NCI-H2081 (cell line): Measurements from ENCODE around the gene HAGH.

Experiments used
- DNase-seq, 2 experiments: peaks; one replicate each; lab custom pipeline; 2025; lab: John Stamatoyannopoulos, UW

HAGH gene

DNA sequence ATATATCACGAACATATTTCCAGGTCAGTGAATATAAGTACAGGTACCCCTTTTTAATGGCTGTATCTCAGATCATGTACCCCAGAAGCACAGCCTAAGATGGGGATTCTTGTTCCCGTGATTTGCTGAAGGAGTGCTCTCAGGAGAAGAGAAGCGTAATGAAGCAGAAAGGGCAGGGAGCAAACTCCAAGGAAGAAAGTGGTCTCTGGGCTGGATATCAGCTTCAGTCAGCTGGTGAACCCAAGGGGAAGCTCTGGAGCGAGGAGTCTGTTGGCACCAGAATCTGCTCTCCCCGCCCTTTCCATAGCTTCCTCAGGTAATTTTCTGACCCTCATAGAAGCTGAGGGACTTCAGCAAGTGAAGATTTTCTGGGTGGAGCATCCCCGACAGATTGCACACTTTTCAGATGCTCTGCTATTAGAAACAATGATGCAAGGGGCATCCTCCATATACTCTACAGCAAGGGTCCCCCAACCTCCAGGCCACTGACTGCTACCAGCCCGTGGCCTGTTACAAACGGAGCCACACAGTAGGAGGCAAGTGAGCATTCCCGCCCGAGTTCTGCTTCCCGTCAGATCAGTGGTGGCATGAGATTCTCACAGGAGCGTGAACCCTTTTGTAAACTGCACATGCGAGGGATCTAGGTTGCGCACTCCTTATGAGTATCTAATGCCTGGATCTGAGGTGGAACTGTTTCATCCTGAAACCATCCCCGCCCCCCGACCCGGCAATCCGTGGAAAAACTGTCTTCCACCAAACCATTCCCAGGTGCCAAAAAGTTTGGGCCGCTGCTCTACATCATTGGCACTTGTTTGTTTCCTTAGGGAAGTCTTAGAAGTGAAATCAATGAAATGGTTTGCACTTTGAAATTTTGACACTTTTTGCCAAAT, 4.8 kb upstream of the HAGH start:
- DNase-seq: no peak

DNA sequence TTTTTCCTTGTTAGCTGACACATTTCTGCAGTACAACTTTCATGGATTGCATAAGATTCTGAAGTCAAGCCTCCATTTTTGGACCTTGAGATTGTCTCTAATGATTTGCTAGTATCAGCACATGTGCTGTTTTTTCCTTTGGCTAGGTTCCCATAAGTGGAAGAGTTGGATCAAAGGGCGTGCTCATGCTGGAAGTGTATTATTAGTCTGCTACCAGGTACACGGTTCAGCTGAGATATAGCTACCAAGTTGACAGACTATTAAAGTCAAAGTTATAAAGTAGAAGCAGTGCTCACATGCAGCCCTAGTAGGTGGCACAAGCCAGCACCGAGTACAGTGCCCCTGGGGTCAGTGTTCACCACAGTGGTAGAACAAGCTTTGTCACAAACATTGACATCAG, 3.6 kb upstream of the HAGH start:
- no peak for DNase-seq

DNA sequence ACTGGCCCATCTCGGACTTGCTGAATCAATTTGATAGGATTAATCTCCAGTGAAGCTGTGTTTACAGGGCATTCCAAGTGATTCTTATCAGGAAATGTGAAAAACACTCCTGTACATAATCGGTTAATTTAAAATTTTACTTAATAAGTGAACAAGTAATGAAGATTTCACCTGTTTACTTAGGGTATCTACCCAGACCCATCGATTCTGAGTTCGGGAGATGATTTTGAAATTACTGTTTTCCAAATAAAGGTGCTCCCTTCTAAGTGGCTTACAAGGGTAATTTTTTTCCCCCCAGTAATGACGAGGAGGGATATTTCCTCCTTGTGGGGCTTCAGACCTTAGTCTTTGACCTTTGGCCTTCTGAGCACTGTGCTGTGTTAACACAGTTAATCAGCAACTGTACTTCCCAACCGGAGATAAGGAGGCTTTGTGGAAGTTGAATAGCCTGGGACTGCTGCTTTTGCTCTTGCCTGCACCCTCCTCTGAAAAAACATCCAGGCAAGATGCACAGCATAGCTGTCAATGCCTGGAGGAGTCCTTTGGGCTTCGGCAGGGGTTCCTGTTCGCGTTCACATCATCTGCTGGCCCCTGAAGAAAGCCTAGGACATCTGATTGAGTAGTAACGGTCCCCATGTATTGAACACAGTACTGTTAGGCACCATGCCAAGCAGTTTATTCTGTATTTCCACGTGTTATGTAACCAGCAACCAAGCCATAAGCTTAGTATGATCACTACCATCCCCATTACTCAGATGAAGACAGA, 2.2 kb upstream of the HAGH start:
- no peak for DNase-seq

DNA sequence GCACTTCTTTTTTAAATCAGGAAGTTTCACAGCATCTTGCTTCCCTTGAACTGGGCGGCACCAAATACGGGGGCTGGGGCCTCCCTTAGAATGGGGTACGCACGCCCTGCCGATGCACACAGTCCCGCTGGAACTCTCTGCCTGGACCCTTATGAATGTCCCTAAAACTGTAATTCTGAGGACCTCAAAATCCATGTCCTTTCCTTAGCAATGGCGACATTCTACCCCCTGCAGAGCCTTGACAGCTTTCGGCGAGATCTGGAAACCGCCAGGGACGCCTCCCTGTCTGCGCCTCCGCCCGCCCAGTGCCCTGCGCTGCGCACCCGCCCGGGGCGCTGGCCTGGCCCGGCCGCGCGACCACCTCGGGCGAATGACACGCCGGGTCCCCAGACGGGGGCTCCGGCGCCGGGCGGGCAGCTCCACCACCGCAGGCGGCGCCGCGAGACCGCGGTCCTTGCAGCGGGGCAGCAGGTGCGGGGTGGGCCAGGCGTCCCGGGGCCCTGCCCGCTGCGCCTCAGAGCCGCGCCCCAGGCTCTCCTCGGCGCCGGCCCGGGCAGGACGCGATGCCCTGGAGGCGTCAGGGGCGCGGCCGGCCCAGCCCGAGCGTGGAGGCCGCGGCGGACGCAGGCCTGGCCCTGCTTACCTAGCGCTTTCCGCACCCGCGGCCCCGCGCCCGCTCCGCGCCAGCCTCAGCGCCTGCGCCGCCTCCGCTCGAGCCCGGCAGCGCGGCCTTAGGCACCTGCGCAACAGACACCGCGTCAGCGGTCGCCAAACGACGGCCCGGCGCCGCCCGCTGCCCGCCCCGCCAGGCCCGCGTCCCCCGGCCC, 548 bp downstream of the HAGH start:
- DNase-seq: peak; percentile 58 to 72

DNA sequence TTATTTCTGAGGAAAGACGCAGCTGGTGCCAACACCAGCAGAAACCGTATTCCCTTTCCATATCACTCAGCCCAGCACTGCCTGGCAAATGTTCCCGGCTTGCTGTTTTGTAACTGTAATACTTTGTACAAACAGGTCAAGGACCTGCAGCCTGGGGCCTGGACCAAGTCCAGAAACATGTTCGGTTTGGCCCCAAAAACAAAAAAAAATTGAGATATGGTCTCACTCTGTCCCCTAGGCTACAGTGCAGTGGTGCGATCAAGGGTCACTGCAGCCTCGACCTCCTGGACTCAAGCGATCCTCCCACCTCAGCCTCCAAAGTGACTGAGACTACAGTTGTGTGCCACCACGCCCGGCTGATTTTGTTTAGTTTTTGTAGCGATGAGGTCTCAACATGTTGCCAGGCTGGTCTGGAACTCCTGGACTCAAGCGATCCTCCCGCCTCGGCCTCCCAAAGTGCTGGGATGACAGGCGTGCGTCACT, 1.2 kb downstream of the HAGH start:
- DNase-seq: no peak

DNA sequence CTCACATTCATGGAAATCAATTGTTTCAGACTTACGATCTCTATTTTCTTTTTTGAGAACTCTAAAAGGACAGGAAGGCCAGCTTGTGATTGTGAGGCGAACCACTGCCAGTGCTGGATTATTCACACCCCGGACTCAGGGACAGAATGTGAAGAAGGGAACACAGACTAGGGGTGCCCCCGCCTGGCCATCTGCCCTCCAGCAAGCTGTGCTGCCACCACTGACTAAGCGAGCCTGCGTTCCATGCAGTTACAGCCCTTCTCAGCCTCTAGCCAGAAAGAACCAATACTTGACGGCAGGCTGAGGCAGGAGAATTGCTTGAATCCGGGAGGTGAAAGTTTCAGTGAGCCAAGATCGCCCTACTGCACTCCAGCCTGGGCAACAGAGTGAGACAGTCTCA, 2.8 kb downstream of the HAGH start:
- DNase-seq: peak in 1 of 2 experiments; percentile 22

DNA sequence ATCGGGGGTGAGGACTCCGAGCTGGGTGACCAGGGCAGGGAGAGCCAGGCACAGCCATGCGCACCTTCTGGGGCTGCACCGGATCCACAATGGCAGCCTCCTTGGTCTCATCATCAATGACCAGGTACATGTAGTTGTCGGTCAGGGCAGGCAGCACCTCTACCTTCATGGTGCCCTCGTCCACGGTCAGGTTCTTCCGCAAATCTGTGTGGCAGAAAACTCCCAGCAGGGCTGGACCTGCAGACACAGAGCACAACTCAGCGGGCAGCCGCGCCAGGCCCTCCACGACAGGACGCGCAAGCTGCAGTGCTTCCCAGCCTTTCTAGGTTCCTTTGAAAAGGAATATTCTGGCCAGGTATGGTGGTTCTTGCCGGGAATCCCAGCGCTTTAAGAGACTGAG, 3.8 kb downstream of the HAGH start:
- DNase-seq: no peak

DNA sequence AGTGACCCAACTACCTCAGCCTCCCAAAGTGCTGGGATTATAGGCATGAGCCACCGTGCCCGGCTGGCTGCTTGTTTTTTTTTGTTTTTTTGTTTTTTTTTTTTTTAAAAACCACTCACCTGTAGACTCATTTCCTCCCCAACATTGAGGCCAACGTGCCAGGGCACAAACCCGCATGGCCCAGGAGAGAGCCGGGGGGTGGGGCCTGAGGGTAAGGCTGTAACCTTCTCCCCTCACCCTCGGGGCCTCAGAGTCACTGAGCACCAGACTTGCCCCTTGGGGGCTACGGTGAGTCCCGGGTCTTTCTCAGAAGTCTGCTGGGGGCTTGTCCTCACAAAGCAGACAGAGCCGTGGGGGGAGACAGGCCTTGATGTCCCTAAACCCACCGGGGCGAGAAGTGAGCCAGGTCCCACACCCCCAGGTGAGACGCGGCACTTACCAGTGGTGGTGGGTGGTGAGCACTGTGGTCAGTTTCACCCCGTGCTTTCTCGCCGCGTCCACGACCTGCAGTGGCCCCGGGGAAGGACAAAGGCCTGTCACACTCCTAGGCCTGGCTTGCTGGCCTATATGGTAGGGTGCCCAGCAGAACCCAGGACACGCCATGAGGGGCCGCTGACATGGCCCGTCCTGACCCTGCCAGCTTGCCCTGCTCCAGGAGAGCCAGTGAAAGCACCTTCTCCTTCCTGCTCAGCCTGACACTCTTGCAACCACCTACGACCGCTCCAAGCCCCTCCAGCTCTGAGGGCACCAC, 4.6 kb downstream of the HAGH start:
- DNase-seq: no peak

DNA sequence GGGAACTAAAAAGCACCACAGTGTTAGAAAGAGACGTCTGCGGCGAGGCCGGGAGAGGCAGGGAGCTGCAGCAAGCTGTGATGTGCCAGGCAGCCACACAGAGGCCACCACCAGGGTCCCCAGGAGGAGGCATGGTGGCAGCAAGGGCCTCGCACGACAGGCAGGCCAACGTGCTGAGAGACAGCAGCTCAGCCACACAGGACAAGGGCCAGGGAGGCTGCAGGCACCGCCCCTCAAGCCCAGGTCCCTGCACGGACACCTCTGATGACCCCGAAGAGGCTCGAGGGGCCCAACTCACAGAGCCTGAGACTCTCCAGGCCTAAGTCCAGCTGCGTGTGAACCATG, 5.7 kb downstream of the HAGH start:
- DNase-seq: no peak

DNA sequence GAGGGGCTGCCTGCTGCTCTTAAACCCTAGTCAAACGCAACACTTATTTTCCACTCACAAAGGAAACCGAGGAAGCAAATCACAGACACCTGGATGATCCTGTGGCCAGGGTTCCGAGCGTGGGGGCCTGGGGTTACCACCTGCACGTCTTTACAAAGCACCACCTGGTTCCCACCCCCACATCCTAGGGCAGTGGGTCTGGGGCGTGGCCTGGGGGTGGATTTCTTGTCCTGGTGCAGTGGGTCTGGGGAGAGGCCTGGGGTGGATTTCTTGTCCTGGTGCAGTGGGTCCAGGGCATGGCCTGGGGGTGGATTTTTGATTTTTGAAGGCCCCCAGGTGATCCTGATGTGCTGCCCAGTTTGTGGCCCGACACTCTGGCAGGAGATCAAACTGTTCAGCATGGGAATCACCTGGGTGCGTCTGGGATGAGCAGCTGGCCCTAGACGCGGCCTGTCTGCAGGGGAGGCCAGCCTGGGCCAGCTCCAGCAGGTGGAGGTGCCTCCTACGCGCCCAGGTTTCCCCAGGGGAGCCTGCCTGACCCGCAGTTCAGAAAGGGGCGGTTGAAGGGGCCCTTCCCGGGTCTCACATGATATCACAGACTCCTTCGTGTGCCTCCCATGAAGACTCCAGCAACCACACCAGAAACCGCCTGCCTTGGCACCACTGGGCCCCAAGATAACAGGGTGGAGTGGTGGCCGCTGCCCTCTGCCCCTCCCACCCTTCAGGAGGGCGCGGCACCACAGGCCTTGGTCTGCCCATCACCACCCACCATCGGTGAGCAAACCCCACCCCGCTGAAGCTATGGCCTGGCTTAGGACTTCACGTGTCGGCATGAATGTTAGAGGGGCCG, 6.3 kb downstream of the HAGH start:
- no peak for DNase-seq

DNA sequence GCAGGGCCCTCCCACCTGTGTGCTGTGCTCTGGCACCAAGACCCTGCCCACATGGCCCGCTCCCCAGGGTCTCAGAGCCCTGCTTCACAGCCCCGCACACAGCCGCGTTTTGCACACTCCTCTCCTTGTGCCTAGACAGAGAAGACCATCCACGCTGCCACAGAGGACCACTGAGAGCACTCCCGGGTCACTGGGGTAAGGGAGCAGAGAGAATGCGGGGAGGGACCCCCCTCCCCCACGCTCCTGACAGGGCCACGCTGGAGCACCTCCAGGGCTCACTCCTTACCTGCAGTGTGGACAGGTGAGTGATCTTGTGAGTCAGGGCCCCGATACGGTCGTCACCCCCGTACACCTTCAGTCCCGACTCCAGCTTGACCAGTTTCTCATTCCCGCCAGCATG, 7.0 kb downstream of the HAGH start:
- no peak for DNase-seq

DNA sequence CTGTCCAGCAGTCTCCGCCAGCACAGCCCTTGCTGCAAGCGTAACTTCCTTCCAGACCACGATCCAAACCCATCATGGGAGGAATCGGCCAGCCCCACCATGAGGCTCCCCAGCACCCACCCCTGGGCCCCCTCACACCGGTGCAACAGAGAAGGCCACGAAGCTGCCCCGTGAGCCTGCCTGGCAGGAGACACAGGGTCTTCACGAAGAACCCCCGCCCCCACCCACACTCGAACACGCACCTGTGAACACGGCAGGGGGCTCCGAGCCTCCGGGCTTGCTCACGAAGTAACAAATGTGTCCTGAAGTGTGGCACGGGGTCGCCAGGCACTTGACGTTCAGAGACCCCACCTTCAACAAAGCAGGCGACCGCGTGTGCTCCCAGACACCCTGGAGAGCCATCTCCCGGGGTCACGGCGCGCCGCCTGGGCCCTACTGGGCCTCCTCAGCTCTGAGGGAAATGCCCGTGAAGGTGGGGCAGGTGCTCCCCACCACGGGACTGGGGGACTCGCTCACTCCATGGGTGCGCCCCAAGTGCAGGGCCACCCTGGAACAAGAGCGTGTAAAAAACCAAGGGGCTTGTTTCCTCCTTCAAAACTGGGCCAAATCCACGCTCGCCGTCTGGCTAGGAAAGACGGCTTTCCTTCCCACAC, 7.6 kb downstream of the HAGH start:
- no peak for DNase-seq

DNA sequence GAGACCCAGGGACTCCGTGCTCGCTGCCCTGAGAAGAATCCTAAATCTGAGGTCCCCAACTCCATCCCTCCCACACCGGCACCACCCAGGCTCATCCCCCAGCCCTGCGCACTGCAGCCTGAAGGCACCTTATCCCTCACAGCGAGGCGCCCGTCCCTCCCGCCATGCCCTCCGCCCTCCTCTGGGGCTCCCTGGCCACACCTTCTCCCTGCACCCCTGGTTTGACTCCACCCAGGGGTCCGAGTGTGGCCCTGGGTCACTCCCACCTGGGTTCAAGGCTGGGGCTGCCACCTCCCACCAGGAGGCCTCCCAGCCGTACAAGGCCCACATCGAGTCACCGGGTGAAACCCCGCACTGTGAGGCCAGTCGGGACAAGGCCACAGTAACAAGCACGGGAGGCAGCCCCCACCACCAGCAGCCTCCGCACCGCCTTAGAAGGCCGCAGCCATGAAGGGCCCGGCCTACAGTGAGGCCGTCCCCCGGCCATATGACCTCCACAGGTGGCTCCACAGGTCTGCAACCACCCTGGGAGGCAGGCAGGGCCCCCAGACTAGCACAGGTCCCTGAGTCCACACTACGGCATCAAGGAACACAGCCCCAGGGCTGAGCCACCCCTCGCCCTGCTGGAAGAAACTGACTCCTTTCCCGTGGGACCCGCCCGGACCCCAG, 8.3 kb downstream of the HAGH start:
- DNase-seq: no peak

DNA sequence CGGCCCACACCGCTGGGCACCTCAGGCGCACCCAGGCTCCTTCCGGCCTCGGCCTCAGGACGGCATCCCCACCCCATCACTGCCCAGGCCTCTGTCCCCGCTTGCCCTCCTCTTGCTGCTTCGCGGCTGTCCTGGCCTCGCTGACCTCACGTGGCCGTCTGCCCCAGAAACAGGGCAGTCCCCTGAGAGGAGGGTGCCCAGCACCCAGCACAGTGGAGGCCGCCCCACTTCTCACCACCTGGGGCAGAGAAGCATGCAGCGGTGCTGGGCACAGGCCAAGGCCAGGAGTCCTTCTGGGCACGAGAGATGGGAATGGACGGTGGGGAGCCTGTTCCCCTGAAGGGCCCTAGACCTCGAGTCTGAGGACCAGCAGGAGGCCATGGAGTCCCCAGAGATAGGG, 8.9 kb downstream of the HAGH start:
- no peak for DNase-seq

DNA sequence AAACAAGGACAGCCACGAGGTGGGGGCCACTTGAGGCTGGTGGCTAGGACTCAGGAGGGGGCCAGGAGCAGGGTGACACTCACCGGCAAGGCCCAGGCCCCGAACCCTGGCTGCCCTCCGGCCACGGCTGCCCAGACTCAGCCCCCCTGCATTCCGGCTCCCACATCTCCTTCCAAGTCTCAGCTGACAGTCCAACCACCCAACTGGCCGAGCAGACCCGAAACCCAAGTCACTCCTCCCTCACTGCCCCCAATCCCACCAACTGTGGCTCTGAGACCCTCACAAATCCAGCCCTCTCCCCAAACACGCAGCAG, 9.4 kb downstream of the HAGH start:
- DNase-seq: no peak

DNA sequence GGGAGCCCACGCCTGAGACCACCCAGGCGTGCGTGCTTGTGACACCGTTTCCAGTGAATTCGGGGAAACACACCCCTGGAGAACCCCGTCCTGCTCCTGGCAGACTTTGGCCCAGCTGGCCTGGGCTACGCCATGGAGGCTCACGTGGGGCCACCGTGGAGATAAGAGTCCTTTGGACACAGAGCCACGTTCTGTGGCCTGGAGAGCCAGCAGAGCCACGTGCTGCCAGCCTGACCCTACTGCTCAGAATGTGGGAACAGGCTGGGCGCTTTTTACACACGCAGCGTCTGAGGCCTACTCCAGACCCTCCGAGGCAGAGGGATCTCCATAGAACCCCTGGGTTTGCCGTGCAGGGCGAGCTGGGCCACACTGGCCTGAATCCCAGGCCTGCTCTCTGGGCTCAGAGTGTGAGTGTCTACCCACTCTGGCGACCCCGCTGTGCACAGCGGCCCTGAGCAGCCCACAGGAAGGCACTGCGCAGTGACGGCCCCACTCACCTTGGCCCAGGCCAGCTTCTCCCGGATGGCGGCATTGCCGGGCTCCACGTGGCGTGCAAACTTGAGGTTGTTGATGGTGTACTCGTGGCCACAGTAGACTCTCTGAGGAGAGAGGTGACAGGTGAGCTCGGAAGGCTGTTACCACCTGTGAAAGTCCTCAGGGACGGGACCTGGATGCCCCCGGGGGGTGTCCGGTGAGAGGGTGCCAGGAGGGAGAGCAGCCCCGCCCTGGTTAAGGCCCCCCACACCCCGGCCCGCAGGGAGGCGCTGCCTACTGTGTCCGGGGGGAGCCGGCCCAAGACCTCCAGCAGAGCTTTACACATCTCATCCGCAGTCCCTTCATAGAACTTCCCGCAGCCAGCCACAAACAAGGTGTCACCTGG, 10.0 kb downstream of the HAGH start:
- no peak for DNase-seq

DNA sequence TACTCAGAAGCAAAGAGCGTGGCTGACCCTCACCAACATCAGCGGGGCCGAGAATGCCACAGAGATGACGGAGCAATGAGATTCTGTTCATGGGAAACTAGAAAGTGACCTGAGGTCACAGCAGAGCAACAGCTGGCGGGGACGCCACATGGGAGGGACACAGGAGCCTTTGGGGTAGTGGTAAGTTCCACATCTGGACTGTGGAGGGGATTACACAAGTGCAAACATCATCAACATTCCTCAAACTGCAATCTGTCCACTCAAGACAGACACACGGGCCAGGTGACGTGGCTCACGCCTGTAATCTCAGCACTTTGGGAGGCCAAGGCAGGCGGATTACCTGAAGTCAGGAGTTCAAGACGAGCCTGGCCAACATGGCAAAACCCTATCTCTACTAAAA, 11.2 kb downstream of the HAGH start:
- DNase-seq: no peak

DNA sequence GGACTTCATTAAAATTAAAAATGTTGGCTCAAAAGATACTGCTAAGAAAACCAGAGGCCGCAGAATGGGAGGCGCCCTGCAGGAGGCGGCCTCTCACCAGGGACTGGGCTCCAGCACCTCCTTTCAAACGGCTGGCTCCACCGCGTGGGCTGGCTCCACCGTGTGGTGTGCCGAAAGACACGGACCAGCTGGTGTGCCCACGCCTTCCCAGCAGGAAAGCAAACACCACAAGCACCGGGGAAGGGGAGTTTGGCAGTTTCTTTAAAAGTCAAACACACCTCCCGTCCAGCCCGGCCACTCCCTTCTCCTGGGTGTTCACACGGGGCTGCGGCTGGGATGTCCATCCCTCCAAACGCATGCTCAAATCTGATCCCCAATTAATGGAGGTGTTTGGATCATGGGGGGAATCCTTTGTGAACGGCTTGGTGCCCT, 13.9 kb downstream of the HAGH start:
- DNase-seq: peak; percentile 71 to 87

DNA sequence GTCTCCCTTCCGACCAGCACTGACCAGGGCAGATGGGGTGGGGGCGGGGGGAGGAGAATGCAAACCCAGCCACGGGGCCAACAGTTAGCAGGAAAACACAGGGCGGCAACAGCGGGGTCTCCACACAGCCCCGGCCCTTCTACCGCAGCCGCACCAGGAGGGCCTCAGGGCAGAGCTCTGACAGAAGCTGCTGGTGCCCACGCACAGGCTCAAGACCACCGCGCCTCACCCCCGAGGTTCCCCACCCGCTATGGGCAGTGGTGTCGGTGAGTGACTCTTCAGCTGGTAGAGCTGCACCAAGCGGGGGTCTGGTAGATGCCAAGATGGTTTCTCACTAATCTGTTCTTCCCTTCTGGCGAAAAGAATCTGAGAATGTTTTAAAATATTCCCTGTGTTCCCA, 16.1 kb downstream of the HAGH start:
- no peak for DNase-seq
